Naive thymus-derived CD4-positive, alpha-beta T cell (primary cell): Measurements from ENCODE around the gene ARHGDIA. TPM values are rescaled to one million over a fixed set of nuclear protein-coding genes. Genes with fewer than 3 reads are reported as not detected.

ENCODE experiments used
- ATAC-seq: fragments of 150-1000 bp; cut with Tn5 transposase; 2 replicates; pipeline ENCODE4 v1.10.0; 2021; ENCODE audit warnings: mild to moderate bottlenecking, moderate library complexity
- CTCF ChIA-PET: fragments of 350-600 bp; sonication (Branson Sonifier 250); formaldehyde crosslinking; loops from one replicate; lab custom pipeline; 2021; ENCODE audit warnings: antibody characterized with exemption; lab: Charles Lee
- POLR2A ChIA-PET: fragments of 350-600 bp; sonication (Branson Sonifier 250); formaldehyde crosslinking; loops from one replicate; lab custom pipeline; 2021; ENCODE audit warnings: antibody characterized with exemption, inconsistent platforms; lab: Charles Lee
- DNase-seq, 9 donors: peaks; one replicate each; pipeline versions ENCODE4 v3.0.0 to v3.0.0-alpha.2; 2020 to 2022; ENCODE audit warnings: mixed read lengths in 1 of 9
- H3K27ac ChIP-seq: one replicate; pipeline ENCODE4 v1.7.0; 2013; ENCODE audit warnings: mild to moderate bottlenecking, low read depth, low read length, moderate library complexity
- H3K27me3 ChIP-seq, 2 donors: one replicate each; pipeline ENCODE4 v1.7.0; 2013; ENCODE audit warnings: low read length in 2 of 2, mild to moderate bottlenecking in 2 of 2, moderate library complexity in 2 of 2; ENCODE audit not compliant: control insufficient read depth in 2 of 2, insufficient read depth in 2 of 2
- H3K36me3 ChIP-seq, 3 experiments: 1 replicate in 2 of 3; 2 replicates in 1 of 3; pipeline ENCODE4 v1.7.0; 2013; ENCODE audit warnings: low read length in 3 of 3, mild to moderate bottlenecking in 3 of 3, moderate library complexity in 1 of 3; ENCODE audit not compliant: insufficient read depth in 3 of 3, control insufficient read depth in 2 of 3
- H3K4me1 ChIP-seq, 2 donors: one replicate each; pipeline ENCODE4 v1.7.0; 2013; ENCODE audit warnings: low read length in 2 of 2, mild to moderate bottlenecking in 2 of 2, moderate library complexity in 1 of 2; ENCODE audit not compliant: control insufficient read depth in 2 of 2, insufficient read depth in 2 of 2
- H3K4me3 ChIP-seq: 2 replicates; pipeline ENCODE4 v1.7.0; 2013; ENCODE audit warnings: mild to moderate bottlenecking, low read length
- H3K9me3 ChIP-seq, 3 experiments: 1 replicate in 2 of 3; 2 replicates in 1 of 3; pipeline ENCODE4 v1.7.0; 2013; ENCODE audit warnings: low read length in 3 of 3; ENCODE audit not compliant: control insufficient read depth in 2 of 3
- H3K27ac Mint-ChIP-seq, 9 donors: one replicate each; pipeline ENCODE4 v1.8.0; 2020 to 2022; ENCODE audit warnings: mixed read lengths in 9 of 9, mild to moderate bottlenecking in 8 of 9, moderate library complexity in 5 of 9, inconsistent platforms in 2 of 9
- H3K27me3 Mint-ChIP-seq, 5 donors: one replicate each; pipeline ENCODE4 v1.8.0; 2021 to 2022; ENCODE audit warnings: mixed read lengths in 5 of 5, mild to moderate bottlenecking in 1 of 5
- H3K36me3 Mint-ChIP-seq, 5 donors: one replicate each; pipeline ENCODE4 v1.8.0; 2020 to 2022; ENCODE audit warnings: mixed read lengths in 5 of 5, mild to moderate bottlenecking in 3 of 5, inconsistent platforms in 1 of 5
- H3K4me1 Mint-ChIP-seq, 7 donors: one replicate each; pipeline ENCODE4 v1.8.0; 2020 to 2022; ENCODE audit warnings: mixed read lengths in 7 of 7, mild to moderate bottlenecking in 3 of 7, inconsistent platforms in 1 of 7
- H3K4me3 Mint-ChIP-seq, 10 donors: one replicate each; pipeline ENCODE4 v1.8.0; 2020 to 2022; ENCODE audit warnings: mild to moderate bottlenecking in 10 of 10, mixed read lengths in 10 of 10, moderate library complexity in 6 of 10, inconsistent platforms in 2 of 10
- H3K9me3 Mint-ChIP-seq, 11 donors: one replicate each; pipeline ENCODE4 v1.8.0; 2020 to 2022; ENCODE audit warnings: mixed read lengths in 11 of 11, mild to moderate bottlenecking in 4 of 11, inconsistent platforms in 1 of 11, moderate library complexity in 1 of 11
- intact Hi-C, 2 donors: fragments of 100-400 bp; cut with micrococcal nuclease; formaldehyde crosslinking; loops; one replicate each; pipeline ENCODE4 v1.15.1; 2023
- polyA plus RNA-seq, 2 donors: library from polyadenylated mRNA; unstranded; fragments of 300-500 nt; fragmentation: Illumina TruSeq; gene quantifications; one replicate each; pipeline ENCODE4 v1.2.3, GENCODE V29; 2021
- total RNA-seq, 6 experiments: library from RNA in 5 of 6; stranded (reverse) in 5 of 6; gene quantifications; 1 replicate in 5 of 6; 2 replicates in 1 of 6; pipeline ENCODE4 v1.2.3 and lab custom pipeline; 2021 to 2026

Gene ARHGDIA
- total and polyA plus RNA-seq, 7 experiments from 2014 or later, result 66.5 to 671 (median 339) TPM

GRCh38 chr17:81849457-81849856 lies 21.7 kb downstream of the ARHGDIA start:
- no peak overlapping the region for H3K4me3 Mint-ChIP-seq
- POLR2A ChIA-PET, result no interaction called here
- DNase-seq (no peak), ATAC-seq (no peak)
- Histone ChIP-seq H3K36me3 (peaks cover 5 to 69% (median 16%) of the 10 kb centered on the region in 3 experiments), H3K27ac (no peak overlapping the region), H3K27me3 (no peaks in the 10 kb centered on the region), H3K4me3 (no peak overlapping the region), H3K4me1 (no peaks in the 10 kb centered on the region), H3K9me3 (no peaks in the 10 kb centered on the region)
- H3K4me1 Mint-ChIP-seq, result peaks cover 0 to 11% (median 0%) of the 10 kb centered on the region in 7 donors
- intact Hi-C loops, result no loop called here
- no peaks in the 10 kb centered on the region for H3K27me3 Mint-ChIP-seq
- CTCF ChIA-PET, result no interaction called here
- no peak overlapping the region for H3K27ac Mint-ChIP-seq
- no peaks in the 10 kb centered on the region for H3K9me3 Mint-ChIP-seq
- H3K36me3 Mint-ChIP-seq, result peaks cover 0 to 28% (median 4%) of the 10 kb centered on the region in 5 donors

- H3K4me1 ChIP-seq, result no peaks in the 10 kb centered on the region
- ChIA-PET POLR2A (no interaction called here), CTCF (no interaction called here)
- H3K36me3 ChIP-seq, result peaks cover 5 to 64% (median 13%) of the 10 kb centered on the region in 3 experiments
- no peaks in the 10 kb centered on the region for H3K27me3 Mint-ChIP-seq
- H3K27me3 ChIP-seq, result no peaks in the 10 kb centered on the region
- H3K9me3 ChIP-seq, result no peaks in the 10 kb centered on the region
- H3K4me3 Mint-ChIP-seq, result no peak overlapping the region
- no peak for ATAC-seq
- no peak overlapping the region for H3K4me3 ChIP-seq
- H3K4me1 Mint-ChIP-seq, result peaks cover 0 to 6% (median 0%) of the 10 kb centered on the region in 7 donors
- intact Hi-C loops, result no loop called here
- no peak overlapping the region for H3K27ac Mint-ChIP-seq
- DNase-seq, result no peak
- no peak overlapping the region for H3K27ac ChIP-seq
- peaks cover 0 to 27% (median 4%) of the 10 kb centered on the region in 5 donors for H3K36me3 Mint-ChIP-seq
- no peaks in the 10 kb centered on the region for H3K9me3 Mint-ChIP-seq
These were observed 24.1 kb downstream of the ARHGDIA start for GRCh38 chr17:81846743-81847689.

- peaks cover 0 to 21% (median 0%) of the 10 kb centered on the region in 5 donors for H3K36me3 Mint-ChIP-seq
- no peak overlapping the region for H3K4me3 Mint-ChIP-seq
- DNase-seq (no peak), ATAC-seq (no peak)
- POLR2A ChIA-PET, result no interaction called here
- H3K27me3 ChIP-seq, result no peaks in the 10 kb centered on the region
- H3K4me3 ChIP-seq, result no peak overlapping the region
- no peak overlapping the region for H3K27ac ChIP-seq
- H3K27ac Mint-ChIP-seq, result no peak overlapping the region
- H3K4me1 Mint-ChIP-seq, result no peaks in the 10 kb centered on the region
- no peaks in the 10 kb centered on the region for H3K9me3 Mint-ChIP-seq
- H3K4me1 ChIP-seq, result no peaks in the 10 kb centered on the region
- H3K36me3 ChIP-seq, result peaks cover 5 to 55% (median 9%) of the 10 kb centered on the region in 3 experiments
- no peaks in the 10 kb centered on the region for H3K27me3 Mint-ChIP-seq
- no peaks in the 10 kb centered on the region for H3K9me3 ChIP-seq
- intact Hi-C loops, result no loop called here
- CTCF ChIA-PET, result no interaction called here
These were observed 25.0 kb downstream of the ARHGDIA start for GRCh38 chr17:81845881-81846742.

- H3K4me1 ChIP-seq, result no peaks in the 10 kb centered on the region
- ChIA-PET POLR2A (no interaction called here), CTCF (no interaction called here)
- no peaks in the 10 kb centered on the region for H3K9me3 ChIP-seq
- ATAC-seq (no peak), DNase-seq (no peak)
- intact Hi-C loops, result no loop called here
- peaks cover 0 to 21% (median 0%) of the 10 kb centered on the region in 5 donors for H3K36me3 Mint-ChIP-seq
- no peaks in the 10 kb centered on the region for H3K27me3 ChIP-seq
- no peak overlapping the region for H3K27ac Mint-ChIP-seq
- H3K4me1 Mint-ChIP-seq, result no peaks in the 10 kb centered on the region
- H3K9me3 Mint-ChIP-seq, result no peaks in the 10 kb centered on the region
- H3K4me3 Mint-ChIP-seq, result no peak overlapping the region
- no peak overlapping the region for H3K27ac ChIP-seq
- H3K36me3 ChIP-seq, result peaks cover 5 to 54% (median 9%) of the 10 kb centered on the region in 3 experiments
- no peaks in the 10 kb centered on the region for H3K27me3 Mint-ChIP-seq
- H3K4me3 ChIP-seq, result no peak overlapping the region
These were observed 25.8 kb downstream of the ARHGDIA start for GRCh38 chr17:81845361-81845760.

GRCh38 chr17:81844887-81845286 lies 26.2 kb downstream of the ARHGDIA start:
- Mint-ChIP-seq H3K36me3 (peaks cover 0 to 21% (median 0%) of the 10 kb centered on the region in 5 donors), H3K27me3 (no peaks in the 10 kb centered on the region), H3K9me3 (no peaks in the 10 kb centered on the region), H3K4me1 (no peaks in the 10 kb centered on the region), H3K4me3 (no peak overlapping the region), H3K27ac (peak overlapping the region in 1 of 9 donors; percentile 6)
- DNase-seq (no peak), ATAC-seq (no peak)
- H3K27me3 ChIP-seq, result no peaks in the 10 kb centered on the region
- ChIA-PET POLR2A (no interaction called here), CTCF (no interaction called here)
- H3K4me3 ChIP-seq, result no peak overlapping the region
- no peak overlapping the region for H3K27ac ChIP-seq
- no peaks in the 10 kb centered on the region for H3K9me3 ChIP-seq
- peaks cover 5 to 54% (median 9%) of the 10 kb centered on the region in 3 experiments for H3K36me3 ChIP-seq
- intact Hi-C loops, result no loop called here
- no peaks in the 10 kb centered on the region for H3K4me1 ChIP-seq

- Mint-ChIP-seq H3K9me3 (no peaks in the 10 kb centered on the region), H3K4me3 (no peak overlapping the region), H3K36me3 (peaks cover 0 to 21% (median 0%) of the 10 kb centered on the region in 5 donors), H3K27me3 (no peaks in the 10 kb centered on the region), H3K4me1 (no peaks in the 10 kb centered on the region), H3K27ac (peak overlapping the region in 1 of 9 donors; percentile 28)
- Histone ChIP-seq H3K4me1 (no peaks in the 10 kb centered on the region), H3K36me3 (peaks cover 5 to 54% (median 9%) of the 10 kb centered on the region in 3 experiments), H3K9me3 (no peaks in the 10 kb centered on the region), H3K4me3 (no peak overlapping the region), H3K27me3 (no peaks in the 10 kb centered on the region), H3K27ac (no peak overlapping the region)
- DNase-seq, result no peak
- CTCF ChIA-PET, result no interaction called here
- POLR2A ChIA-PET, result interaction anchor here (1.8 kb wide), 1 partner anchor 11 kb away, joined by 8 read pairs; the partner anchor contains the start of gene MCRIP1
- no peak for ATAC-seq
- intact Hi-C loops, result no loop called here
These were observed 26.7 kb downstream of the ARHGDIA start for GRCh38 chr17:81844327-81844851.
